Mesothelial cell of epicardium (in vitro differentiated cells): ENCODE measurements around the gene SAT1. TPM values are rescaled to one million over a fixed set of nuclear protein-coding genes. Genes with fewer than 3 reads are reported as not detected.
"Not testable (repeated sequence)": the region's sequence is repeated elsewhere in the genome, so short reads cannot be mapped to it uniquely, and the experiment has no call there.

Source experiments
- DNase-seq, 2 experiments: peaks; one replicate each; pipeline ENCODE4 v3.0.0; 2021; ENCODE audit warnings: low spot score in 2 of 2; ENCODE audit not compliant: unreplicated experiment in 2 of 2
- H3K27ac Mint-ChIP-seq: 2 replicates; pipeline ENCODE4 v1.8.0; 2021; ENCODE audit warnings: mixed read lengths
- H3K27me3 Mint-ChIP-seq: 2 replicates; pipeline ENCODE4 v1.8.0; 2021; ENCODE audit warnings: low read depth, mixed read lengths
- H3K36me3 Mint-ChIP-seq: 2 replicates; pipeline ENCODE4 v1.8.0; 2021; ENCODE audit warnings: mixed read lengths
- H3K4me1 Mint-ChIP-seq: 2 replicates; pipeline ENCODE4 v1.8.0; 2021; ENCODE audit warnings: mixed read lengths
- H3K4me3 Mint-ChIP-seq: 2 replicates; pipeline ENCODE4 v1.8.0; 2021; ENCODE audit warnings: mild to moderate bottlenecking, moderate library complexity, mixed read lengths
- H3K9me3 Mint-ChIP-seq: 2 replicates; pipeline ENCODE4 v1.8.0; 2021; ENCODE audit warnings: mixed read lengths
- CTCF ChIP-seq: fragments of 200-600 bp; sonication (generic); IDR thresholded peaks from one replicate; pipeline ENCODE4 v1.5.0; 2021; ENCODE audit warnings: antibody characterized with exemption; ENCODE audit not compliant: unreplicated experiment
- total RNA-seq: library from RNA; stranded (reverse); gene quantifications from 3 replicates; pipeline ENCODE4 v1.2.1, GENCODE V29; 2021

SAT1 gene
- total RNA-seq, 1 donor from 2014 or later: 236 TPM

- Mint-ChIP-seq H3K36me3 (no peaks in the 10 kb centered on the region), H3K4me3 (no peak overlapping the region), H3K9me3 (no peaks in the 10 kb centered on the region), H3K27me3 (no peaks in the 10 kb centered on the region), H3K27ac (no peak overlapping the region), H3K4me1 (no peaks in the 10 kb centered on the region)
- DNase-seq: no peak
- no peak for TF ChIP-seq CTCF
Measured at GRCh38 chrX:23766650-23767551, 16.1 kb upstream of the SAT1 start.

GRCh38 chrX:23770142-23770541 lies 12.8 kb upstream of the SAT1 start:
- no peaks in the 10 kb centered on the region for H3K27me3 Mint-ChIP-seq
- no peaks in the 10 kb centered on the region for H3K9me3 Mint-ChIP-seq
- no peak for DNase-seq
- H3K4me1 Mint-ChIP-seq: no peaks in the 10 kb centered on the region
- H3K36me3 Mint-ChIP-seq: no peaks in the 10 kb centered on the region
- H3K4me3 Mint-ChIP-seq: no peak overlapping the region
- no peak overlapping the region for H3K27ac Mint-ChIP-seq
- no peak for TF ChIP-seq CTCF

- not testable (repeated sequence) for H3K27ac Mint-ChIP-seq, H3K27me3 Mint-ChIP-seq, H3K4me3 Mint-ChIP-seq, H3K4me1 Mint-ChIP-seq, H3K36me3 Mint-ChIP-seq, H3K9me3 Mint-ChIP-seq, DNase-seq
Measured at GRCh38 chrX:23771086-23771485, 11.9 kb upstream of the SAT1 start.

GRCh38 chrX:23773601-23774175 lies 9.3 kb upstream of the SAT1 start:
- no peak overlapping the region for H3K27ac Mint-ChIP-seq
- H3K36me3 Mint-ChIP-seq: no peaks in the 10 kb centered on the region
- H3K9me3 Mint-ChIP-seq: no peaks in the 10 kb centered on the region
- no peak overlapping the region for H3K4me3 Mint-ChIP-seq
- DNase-seq: no peak
- H3K4me1 Mint-ChIP-seq: no peaks in the 10 kb centered on the region
- H3K27me3 Mint-ChIP-seq: no peaks in the 10 kb centered on the region
- TF ChIP-seq CTCF: no peak

- Mint-ChIP-seq H3K27ac (no peak overlapping the region), H3K36me3 (no peaks in the 10 kb centered on the region), H3K4me1 (no peaks in the 10 kb centered on the region), H3K9me3 (no peaks in the 10 kb centered on the region), H3K27me3 (no peaks in the 10 kb centered on the region), H3K4me3 (no peak overlapping the region)
- no peak for TF ChIP-seq CTCF
- DNase-seq: no peak
Measured at GRCh38 chrX:23776363-23776762, 6.6 kb upstream of the SAT1 start.

- no peak for DNase-seq
- H3K9me3 Mint-ChIP-seq: no peaks in the 10 kb centered on the region
- no peak overlapping the region for H3K27ac Mint-ChIP-seq
- H3K27me3 Mint-ChIP-seq: no peaks in the 10 kb centered on the region
- TF ChIP-seq CTCF: no peak
- H3K4me3 Mint-ChIP-seq: no peak overlapping the region
- peaks cover 2% of the 10 kb centered on the region for H3K36me3 Mint-ChIP-seq
- peaks cover 15% of the 10 kb centered on the region for H3K4me1 Mint-ChIP-seq
Measured at GRCh38 chrX:23779025-23779424, 3.9 kb upstream of the SAT1 start.
